ENCODE data around the gene BSPRY. TPM values are rescaled to one million over a fixed set of nuclear protein-coding genes. Genes with fewer than 3 reads are reported as not detected.

BSPRY gene
- total and polyA plus RNA-seq, 2 experiments from 2014 or later, result 4.8 to 6.6 TPM

- TF ChIP-seq CREB1 (CRISPR knock-in tag; IDR thresholded peaks at IDR 0.05; ENCODE audit: low read depth) (no peak), JUNB (IDR thresholded peaks at IDR 0.05; ENCODE audit: unreplicated experiment) (no peak), REST (IDR thresholded peaks at IDR 0.05; ENCODE audit: unreplicated experiment) (no peak), ETS1 (IDR thresholded peaks at IDR 0.05) (no peak), STAT1 (IDR thresholded peaks at IDR 0.05; ENCODE audit: unreplicated experiment) (no peak), EZH2phosphoT487 (IDR thresholded peaks at IDR 0.05; ENCODE audit: unreplicated experiment) (no peak), NANOG (IDR thresholded peaks at IDR 0.05; ENCODE audit: borderline replicate concordance) (no peak), ZNF462 (CRISPR knock-in tag; IDR thresholded peaks at IDR 0.05) (no peak), ZNF331 (CRISPR knock-in tag; IDR thresholded peaks at IDR 0.05; ENCODE audit: low read depth) (no peak), EZH2 (IDR thresholded peaks at IDR 0.05; ENCODE audit: low read depth, unreplicated experiment) (no peak), ZNF114 (CRISPR knock-in tag; IDR thresholded peaks at IDR 0.05) (no peak), POLR2AphosphoS5 (IDR thresholded peaks at IDR 0.05; ENCODE audit: low read depth) (no peak)
- DNase-seq (ENCODE audit: low spot score) (no peak), ATAC-seq (no peak)
- Mint-ChIP-seq H3K9me3 (no peaks in the 10 kb centered on the region), H3K4me3 (no peak overlapping the region), H3K27ac (no peak overlapping the region), H3K27me3 (ENCODE audit: insufficient read depth, low read depth, poor library complexity) (no peaks in the 10 kb centered on the region), H3K36me3 (ENCODE audit: low read depth) (no peaks in the 10 kb centered on the region), H3K4me1 (no peaks in the 10 kb centered on the region)
- Histone ChIP-seq H3K4me3 (no peak overlapping the region), H3K27ac (ENCODE audit: low read depth) (no peak overlapping the region), H3F3A (replicated peaks; ENCODE audit: low read depth) (no peaks in the 10 kb centered on the region), H3K27me3 (ENCODE audit: insufficient read depth) (no peaks in the 10 kb centered on the region), H3K4me2 (no peak overlapping the region), H4K20me1 (replicated peaks; ENCODE audit: insufficient read depth) (no peaks in the 10 kb centered on the region), H3K79me2 (replicated peaks; ENCODE audit: insufficient read depth) (no peaks in the 10 kb centered on the region), H3K36me3 (ENCODE audit: insufficient read depth) (no peaks in the 10 kb centered on the region), H3K4me1 (ENCODE audit: insufficient read depth) (no peaks in the 10 kb centered on the region), H3K9me2 (ENCODE audit: insufficient read depth) (no peaks in the 10 kb centered on the region), H2AFZ (no peak overlapping the region)
Observed at GRCh38 chr9:113363336-113363735, 14.0 kb downstream of the BSPRY start.
